GM12875 (cell line): ENCODE data around the gene ALPG.

Source experiments
- H3K4me3 ChIP-seq: one replicate; pipeline ENCODE4 v1.5.1; 2011; ENCODE audit warnings: low read depth, low read length, control low read depth
- TF ChIP-seq, protein P1 (sequence below): IDR thresholded peaks from 2 replicates; pipeline ENCODE4 v1.5.1; 2011; ENCODE audit warnings: low read depth, mild to moderate bottlenecking, control low read depth, inconsistent platforms, low read length, moderate library complexity, borderline replicate concordance; ENCODE audit not compliant: insufficient read depth

ALPG gene

DNA sequence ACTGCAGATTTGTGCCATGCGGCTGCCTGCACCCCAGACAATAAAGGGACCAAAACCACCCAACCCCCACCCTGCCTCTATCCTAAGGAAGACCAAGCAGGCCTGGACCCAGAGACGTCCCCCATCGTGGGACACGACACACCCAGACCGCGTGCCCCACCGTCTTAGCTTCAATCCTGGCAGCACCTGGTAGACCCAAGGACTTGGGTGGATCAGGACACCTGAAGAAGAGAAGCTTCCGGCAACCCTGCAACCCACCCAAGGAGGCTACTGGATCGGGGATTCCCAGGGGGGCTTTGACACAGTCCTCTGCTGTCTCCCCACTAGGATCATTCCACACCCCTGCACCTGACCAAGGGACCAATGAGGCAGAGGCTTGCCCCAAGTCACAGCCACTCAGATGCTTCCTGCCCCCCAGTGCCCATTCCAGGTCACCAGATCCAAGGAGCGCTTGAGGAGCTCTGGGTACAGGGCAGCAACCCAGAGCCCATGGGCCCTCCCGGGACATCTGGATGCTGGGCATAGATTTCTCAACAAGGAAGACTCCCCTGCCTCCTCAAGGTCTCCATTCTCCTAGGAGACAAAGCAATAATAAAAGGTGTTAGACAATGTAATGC is 52.9 kb downstream of the ALPG start:
- TF ChIP-seq, protein P1, sequence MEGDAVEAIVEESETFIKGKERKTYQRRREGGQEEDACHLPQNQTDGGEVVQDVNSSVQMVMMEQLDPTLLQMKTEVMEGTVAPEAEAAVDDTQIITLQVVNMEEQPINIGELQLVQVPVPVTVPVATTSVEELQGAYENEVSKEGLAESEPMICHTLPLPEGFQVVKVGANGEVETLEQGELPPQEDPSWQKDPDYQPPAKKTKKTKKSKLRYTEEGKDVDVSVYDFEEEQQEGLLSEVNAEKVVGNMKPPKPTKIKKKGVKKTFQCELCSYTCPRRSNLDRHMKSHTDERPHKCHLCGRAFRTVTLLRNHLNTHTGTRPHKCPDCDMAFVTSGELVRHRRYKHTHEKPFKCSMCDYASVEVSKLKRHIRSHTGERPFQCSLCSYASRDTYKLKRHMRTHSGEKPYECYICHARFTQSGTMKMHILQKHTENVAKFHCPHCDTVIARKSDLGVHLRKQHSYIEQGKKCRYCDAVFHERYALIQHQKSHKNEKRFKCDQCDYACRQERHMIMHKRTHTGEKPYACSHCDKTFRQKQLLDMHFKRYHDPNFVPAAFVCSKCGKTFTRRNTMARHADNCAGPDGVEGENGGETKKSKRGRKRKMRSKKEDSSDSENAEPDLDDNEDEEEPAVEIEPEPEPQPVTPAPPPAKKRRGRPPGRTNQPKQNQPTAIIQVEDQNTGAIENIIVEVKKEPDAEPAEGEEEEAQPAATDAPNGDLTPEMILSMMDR = no peak
- H3K4me3 ChIP-seq = no peak overlapping the region

DNA sequence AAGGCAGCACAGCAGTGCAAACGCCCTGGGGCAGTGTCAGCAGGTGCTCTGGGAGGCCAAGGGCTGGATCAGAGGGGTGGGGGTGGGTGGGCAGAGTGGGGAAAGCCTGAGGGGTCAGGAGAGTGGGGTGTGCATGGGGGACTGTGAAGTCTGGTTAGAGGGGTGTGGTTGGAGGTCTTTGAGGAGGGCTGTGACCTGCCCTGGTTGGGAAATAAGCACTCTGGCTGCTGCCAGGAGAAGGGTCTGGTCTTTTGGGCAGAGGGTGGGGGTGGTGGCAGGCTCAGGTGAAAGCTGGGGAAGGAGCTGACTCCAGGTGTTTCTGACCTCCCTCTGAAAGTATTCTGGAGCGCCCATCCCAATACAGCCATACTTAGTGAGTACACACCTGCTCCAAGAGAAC is 53.5 kb downstream of the ALPG start:
- no peak overlapping the region for H3K4me3 ChIP-seq
- TF ChIP-seq, protein P1 = no peak
